Uterus (tissue), 2 donors: ENCODE results near the gene TMIGD2.

ENCODE experiments used
- POLR2A ChIP-seq, 2 donors: fragments of 450-650 bp; IDR thresholded peaks; one replicate each; pipeline ENCODE4 v1.6.1; 2016; ENCODE audit warnings: antibody characterized with exemption in 2 of 2, mild to moderate bottlenecking in 1 of 2, moderate library complexity in 1 of 2
- TF ChIP-seq, protein P1 (sequence below), 4 experiments: fragments of 200-600 bp in 2 of 4; fragments of 450-650 bp in 2 of 4; sonication (generic) in 2 of 4; IDR thresholded peaks; one replicate each; pipeline ENCODE4 v1.5.1; 2016 to 2019; ENCODE audit warnings: antibody characterized with exemption in 4 of 4, mild to moderate bottlenecking in 2 of 4, moderate library complexity in 1 of 4

DNA sequence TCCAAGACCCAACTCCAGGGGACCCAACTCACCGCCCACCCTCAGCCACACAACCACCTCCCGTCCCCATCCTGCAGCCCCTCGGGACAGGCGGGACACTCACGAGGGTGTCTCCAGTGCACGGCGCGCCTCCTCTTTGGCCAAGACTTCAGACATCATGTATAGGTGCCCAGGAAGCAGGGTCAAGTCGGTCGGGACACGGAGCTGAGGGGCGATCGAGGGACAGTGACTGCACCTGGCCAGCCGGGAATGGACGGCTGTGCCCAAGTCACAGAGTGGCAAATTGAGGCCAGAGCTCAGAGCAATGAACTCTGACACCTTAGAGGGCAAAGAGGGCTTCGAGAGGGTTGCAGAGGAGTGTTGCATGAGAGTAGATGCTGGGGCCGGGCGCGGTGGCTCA lies 27.7 kb upstream of the TMIGD2 start:
- TF ChIP-seq, protein P1, sequence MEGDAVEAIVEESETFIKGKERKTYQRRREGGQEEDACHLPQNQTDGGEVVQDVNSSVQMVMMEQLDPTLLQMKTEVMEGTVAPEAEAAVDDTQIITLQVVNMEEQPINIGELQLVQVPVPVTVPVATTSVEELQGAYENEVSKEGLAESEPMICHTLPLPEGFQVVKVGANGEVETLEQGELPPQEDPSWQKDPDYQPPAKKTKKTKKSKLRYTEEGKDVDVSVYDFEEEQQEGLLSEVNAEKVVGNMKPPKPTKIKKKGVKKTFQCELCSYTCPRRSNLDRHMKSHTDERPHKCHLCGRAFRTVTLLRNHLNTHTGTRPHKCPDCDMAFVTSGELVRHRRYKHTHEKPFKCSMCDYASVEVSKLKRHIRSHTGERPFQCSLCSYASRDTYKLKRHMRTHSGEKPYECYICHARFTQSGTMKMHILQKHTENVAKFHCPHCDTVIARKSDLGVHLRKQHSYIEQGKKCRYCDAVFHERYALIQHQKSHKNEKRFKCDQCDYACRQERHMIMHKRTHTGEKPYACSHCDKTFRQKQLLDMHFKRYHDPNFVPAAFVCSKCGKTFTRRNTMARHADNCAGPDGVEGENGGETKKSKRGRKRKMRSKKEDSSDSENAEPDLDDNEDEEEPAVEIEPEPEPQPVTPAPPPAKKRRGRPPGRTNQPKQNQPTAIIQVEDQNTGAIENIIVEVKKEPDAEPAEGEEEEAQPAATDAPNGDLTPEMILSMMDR (IDR thresholded peaks at IDR 0.05), result no peak
- TF ChIP-seq POLR2A (IDR thresholded peaks at IDR 0.05), result no peak
